SK-N-SH treated with all-trans-retinoic acid at 6 μM for 48 hours (cell line): Measurements from ENCODE around the gene CTNNBL1.

Experiments used
- ATAC-seq: fragments of 200-7000 bp; cut with Tn5 transposase; 3 replicates; pipeline ENCODE4 v1.9.1; 2020; ENCODE audit warnings: mild to moderate bottlenecking, moderate library complexity
- ARNTL ChIP-seq: fragments of 450-650 bp; formaldehyde crosslinking; IDR thresholded peaks from 2 replicates; pipeline ENCODE4 v1.5.0; 2020; ENCODE audit warnings: low read depth, mild to moderate bottlenecking, moderate library complexity, borderline replicate concordance
- BACH2 ChIP-seq: fragments of 250-450 bp; sonication (Bioruptor Pico); IDR thresholded peaks from 2 replicates; pipeline ENCODE4 v1.9.0; 2021; ENCODE audit warnings: mild to moderate bottlenecking, borderline replicate concordance
- CREB5 ChIP-seq: fragments of 250-450 bp; sonication (Bioruptor Pico); IDR thresholded peaks from 2 replicates; pipeline ENCODE4 v1.5.1; 2020; ENCODE audit warnings: low read depth, mild to moderate bottlenecking, moderate library complexity
- CSDC2 ChIP-seq: fragments of 250-450 bp; sonication (Bioruptor Pico); IDR thresholded peaks from 2 replicates; pipeline ENCODE4 v1.5.0; 2020; ENCODE audit warnings: mild to moderate bottlenecking, moderate library complexity
- CSRNP3 ChIP-seq: fragments of 250-450 bp; sonication (Bioruptor Pico); IDR thresholded peaks from 2 replicates; pipeline ENCODE4 v1.5.1; 2021; ENCODE audit warnings: mild to moderate bottlenecking, moderate library complexity
- ESRRG ChIP-seq: fragments of 250-450 bp; sonication (Bioruptor Pico); IDR thresholded peaks from 2 replicates; pipeline ENCODE4 v1.6.1; 2021; ENCODE audit warnings: mild to moderate bottlenecking
- ISL1 ChIP-seq: fragments of 250-450 bp; sonication (Bioruptor Pico); IDR thresholded peaks from 2 replicates; pipeline ENCODE4 v2.1.2; 2022; ENCODE audit warnings: mild to moderate bottlenecking, moderate library complexity
- PATZ1 ChIP-seq: fragments of 250-450 bp; sonication (Bioruptor Pico); IDR thresholded peaks from 2 replicates; pipeline ENCODE4 v1.8.0; 2020; ENCODE audit warnings: mild to moderate bottlenecking, moderate library complexity, borderline replicate concordance
- POU6F1 ChIP-seq: fragments of 250-450 bp; sonication (Bioruptor Pico); IDR thresholded peaks from 2 replicates; pipeline ENCODE4 v1.8.0; 2021; ENCODE audit warnings: low read depth, mild to moderate bottlenecking, moderate library complexity, borderline replicate concordance
- PPARA ChIP-seq: fragments of 250-450 bp; sonication (Bioruptor Pico); IDR thresholded peaks from 2 replicates; pipeline ENCODE4 v1.5.0; 2020; ENCODE audit warnings: mild to moderate bottlenecking, borderline replicate concordance
- SNAI2 ChIP-seq: fragments of 250-450 bp; sonication (Bioruptor Pico); IDR thresholded peaks from 2 replicates; pipeline ENCODE4 v1.5.0; 2020; ENCODE audit warnings: mild to moderate bottlenecking, moderate library complexity
- TCF4 ChIP-seq: fragments of 250-450 bp; sonication (Bioruptor Pico); IDR thresholded peaks from 2 replicates; pipeline ENCODE4 v1.8.0; 2021; ENCODE audit warnings: mild to moderate bottlenecking, moderate library complexity, borderline replicate concordance
- TOX ChIP-seq: fragments of 250-450 bp; sonication (Bioruptor Pico); IDR thresholded peaks from 2 replicates; pipeline ENCODE4 v1.8.0; 2021; ENCODE audit warnings: mild to moderate bottlenecking, moderate library complexity, borderline replicate concordance
- TSHZ2 ChIP-seq: fragments of 250-450 bp; sonication (Bioruptor Pico); IDR thresholded peaks from 2 replicates; pipeline ENCODE4 v1.5.0; 2020; ENCODE audit warnings: mild to moderate bottlenecking, moderate library complexity
- ZC3H10 ChIP-seq: fragments of 250-450 bp; sonication (Bioruptor Pico); IDR thresholded peaks from 2 replicates; pipeline ENCODE4 v1.5.1; 2021; ENCODE audit warnings: mild to moderate bottlenecking, moderate library complexity
- ZFP3 ChIP-seq: fragments of 250-450 bp; sonication (Bioruptor Pico); IDR thresholded peaks from 2 replicates; pipeline ENCODE4 v1.5.0; 2020; ENCODE audit warnings: mild to moderate bottlenecking, moderate library complexity
- ZNF565 ChIP-seq: fragments of 450-650 bp; formaldehyde crosslinking; conservative IDR thresholded peaks from 2 replicates; pipeline ENCODE4 v1.5.0; 2020; ENCODE audit warnings: low read depth, mild to moderate bottlenecking, moderate library complexity
- ZNF8 ChIP-seq: fragments of 450-650 bp; formaldehyde crosslinking; IDR thresholded peaks from 2 replicates; pipeline ENCODE4 v1.5.0; 2020; ENCODE audit warnings: mild to moderate bottlenecking, moderate library complexity

CTNNBL1 gene

GRCh38 chr20:37907330-37907676 is 213.5 kb downstream of the CTNNBL1 start (continued):
- TF ChIP-seq PATZ1 (CRISPR knock-in tag), result no peak
- no peak for TF ChIP-seq ZC3H10
- no peak for TF ChIP-seq BACH2 (CRISPR knock-in tag)
- TF ChIP-seq TOX (CRISPR knock-in tag), result no peak
- TF ChIP-seq CSRNP3 (CRISPR knock-in tag), result no peak

GRCh38 chr20:37907677-37908401 is 214.0 kb downstream of the CTNNBL1 start:
- ATAC-seq, result peak; percentile 76
- no peak for TF ChIP-seq ESRRG
- TF ChIP-seq ZC3H10, result no peak
- TF ChIP-seq PATZ1 (CRISPR knock-in tag), result peak; percentile 87; the same call in 1 of the 2 replicates
- TF ChIP-seq POU6F1 (CRISPR knock-in tag), result no peak
- TF ChIP-seq TOX (CRISPR knock-in tag), result no peak
- TF ChIP-seq SNAI2 (CRISPR knock-in tag), result no peak
- TF ChIP-seq CSDC2 (CRISPR knock-in tag), result no peak
- TF ChIP-seq TSHZ2 (CRISPR knock-in tag), result no peak
- TF ChIP-seq ZFP3, result no peak
- TF ChIP-seq CREB5 (CRISPR knock-in tag), result no peak
- TF ChIP-seq ARNTL (CRISPR knock-in tag), result no peak
- peak; percentile 14; the same call in 1 of the 2 replicates for TF ChIP-seq ISL1 (CRISPR knock-in tag)

- ATAC-seq, result no peak
- TF ChIP-seq PPARA (CRISPR knock-in tag), result no peak
- TF ChIP-seq TSHZ2 (CRISPR knock-in tag), result no peak
- no peak for TF ChIP-seq TCF4 (CRISPR knock-in tag)
- no peak for TF ChIP-seq ZNF565 (CRISPR knock-in tag)
- no peak for TF ChIP-seq ZFP3
- TF ChIP-seq ZNF8, result no peak
- TF ChIP-seq ESRRG, result no peak
- TF ChIP-seq ARNTL (CRISPR knock-in tag), result no peak
- no peak for TF ChIP-seq CREB5 (CRISPR knock-in tag)
- TF ChIP-seq ZC3H10, result no peak
- TF ChIP-seq, all 23 proteins: peak for 0
These were observed 217.4 kb downstream of the CTNNBL1 start for GRCh38 chr20:37911261-37911660.
